Hepatocyte (in vitro differentiated cells): ENCODE measurements around the gene ELAC1. TPM values are rescaled to one million over a fixed set of nuclear protein-coding genes. Genes with fewer than 3 reads are reported as not detected.

Experiments
- DNase-seq: peaks from one replicate; pipeline ENCODE4 v3.0.0-alpha.2; 2016; ENCODE audit warnings: low spot score
- H2AFZ ChIP-seq: fragments of 200-600 bp; sonication (generic); 2 replicates; pipeline ENCODE4 v1.6.0; 2016; ENCODE audit warnings: antibody characterized with exemption, mild to moderate bottlenecking
- H3K27ac ChIP-seq: fragments of 200-600 bp; sonication (generic); 2 replicates; pipeline ENCODE4 v1.5.1; 2016; ENCODE audit warnings: mild to moderate bottlenecking
- H3K27me3 ChIP-seq: fragments of 200-600 bp; sonication (generic); 2 replicates; pipeline ENCODE4 v1.6.1; 2016
- H3K36me3 ChIP-seq: fragments of 200-600 bp; sonication (generic); replicated peaks from 2 replicates; pipeline ENCODE4 v1.5.1; 2016; ENCODE audit warnings: low read depth; ENCODE audit not compliant: insufficient read depth
- H3K4me1 ChIP-seq: fragments of 200-600 bp; sonication (generic); 2 replicates; pipeline ENCODE4 v1.5.1; 2016; ENCODE audit warnings: mild to moderate bottlenecking, moderate library complexity; ENCODE audit not compliant: insufficient read depth
- H3K4me2 ChIP-seq: fragments of 200-600 bp; sonication (generic); 2 replicates; pipeline ENCODE4 v1.6.0; 2016
- H3K4me3 ChIP-seq: fragments of 200-600 bp; sonication (generic); 2 replicates; pipeline ENCODE4 v1.5.1; 2016; ENCODE audit warnings: mild to moderate bottlenecking
- H3K79me2 ChIP-seq: fragments of 200-600 bp; sonication (generic); 2 replicates; pipeline ENCODE4 v1.6.0; 2017; ENCODE audit warnings: mild to moderate bottlenecking
- H3K9me2 ChIP-seq: fragments of 200-600 bp; sonication (generic); replicated peaks from 2 replicates; pipeline ENCODE4 v1.6.0; 2017; ENCODE audit warnings: mild to moderate bottlenecking; ENCODE audit not compliant: insufficient read depth
- H3K9me3 ChIP-seq: fragments of 200-600 bp; sonication (generic); 2 replicates; pipeline ENCODE4 v1.5.1; 2016; ENCODE audit warnings: low read depth, mild to moderate bottlenecking
- H4K20me1 ChIP-seq: fragments of 200-600 bp; sonication (generic); 2 replicates; pipeline ENCODE4 v1.6.0; 2016; ENCODE audit warnings: mild to moderate bottlenecking; ENCODE audit not compliant: insufficient read depth, poor library complexity, severe bottlenecking
- EZH2 ChIP-seq: fragments of 200-600 bp; sonication (generic); IDR thresholded peaks from 2 replicates; pipeline ENCODE4 v1.6.1; 2016; ENCODE audit warnings: antibody characterized with exemption, mild to moderate bottlenecking, borderline replicate concordance
- EZH2phosphoT487 ChIP-seq: fragments of 200-600 bp; sonication (generic); IDR thresholded peaks from one replicate; pipeline ENCODE4 v1.6.1; 2018; ENCODE audit warnings: antibody characterized with exemption, mild to moderate bottlenecking, low read depth, moderate library complexity; ENCODE audit not compliant: unreplicated experiment, severe bottlenecking
- WGBS: methylation state at CpG from one replicate; pipeline ENCODE4 v1.1.6; 2016; ENCODE audit warnings: low lambda C conversion rate; ENCODE audit errors: missing lambda C conversion rate; 5-methylcytosine and 5-hydroxymethylcytosine counted together
- polyA plus RNA-seq: library from polyadenylated mRNA; unstranded; fragments of >200 nt; fragmentation: Nextera tagmentation; extraction: Ambion mirVana; gene quantifications from 2 replicates; pipeline ENCODE4 v1.2.1, GENCODE V29; 2016
- total RNA-seq: library from RNA; depleted of rRNA; stranded (reverse); fragments of >200 nt; gene quantifications from 2 replicates; pipeline ENCODE4 v1.2.3, GENCODE V29; 2014
- TF ChIP-seq, protein P1 (sequence below): fragments of 200-600 bp; sonication (generic); IDR thresholded peaks from 2 replicates; pipeline ENCODE4 v1.5.1; 2016; ENCODE audit warnings: antibody characterized with exemption, mild to moderate bottlenecking; ENCODE audit not compliant: poor library complexity

Gene ELAC1, protein sequence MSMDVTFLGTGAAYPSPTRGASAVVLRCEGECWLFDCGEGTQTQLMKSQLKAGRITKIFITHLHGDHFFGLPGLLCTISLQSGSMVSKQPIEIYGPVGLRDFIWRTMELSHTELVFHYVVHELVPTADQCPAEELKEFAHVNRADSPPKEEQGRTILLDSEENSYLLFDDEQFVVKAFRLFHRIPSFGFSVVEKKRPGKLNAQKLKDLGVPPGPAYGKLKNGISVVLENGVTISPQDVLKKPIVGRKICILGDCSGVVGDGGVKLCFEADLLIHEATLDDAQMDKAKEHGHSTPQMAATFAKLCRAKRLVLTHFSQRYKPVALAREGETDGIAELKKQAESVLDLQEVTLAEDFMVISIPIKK
- total RNA-seq (5.7 and 9.4 TPM in 2 replicates), polyA plus RNA-seq (9.1 and 14.7 TPM in 2 replicates)

DNA sequence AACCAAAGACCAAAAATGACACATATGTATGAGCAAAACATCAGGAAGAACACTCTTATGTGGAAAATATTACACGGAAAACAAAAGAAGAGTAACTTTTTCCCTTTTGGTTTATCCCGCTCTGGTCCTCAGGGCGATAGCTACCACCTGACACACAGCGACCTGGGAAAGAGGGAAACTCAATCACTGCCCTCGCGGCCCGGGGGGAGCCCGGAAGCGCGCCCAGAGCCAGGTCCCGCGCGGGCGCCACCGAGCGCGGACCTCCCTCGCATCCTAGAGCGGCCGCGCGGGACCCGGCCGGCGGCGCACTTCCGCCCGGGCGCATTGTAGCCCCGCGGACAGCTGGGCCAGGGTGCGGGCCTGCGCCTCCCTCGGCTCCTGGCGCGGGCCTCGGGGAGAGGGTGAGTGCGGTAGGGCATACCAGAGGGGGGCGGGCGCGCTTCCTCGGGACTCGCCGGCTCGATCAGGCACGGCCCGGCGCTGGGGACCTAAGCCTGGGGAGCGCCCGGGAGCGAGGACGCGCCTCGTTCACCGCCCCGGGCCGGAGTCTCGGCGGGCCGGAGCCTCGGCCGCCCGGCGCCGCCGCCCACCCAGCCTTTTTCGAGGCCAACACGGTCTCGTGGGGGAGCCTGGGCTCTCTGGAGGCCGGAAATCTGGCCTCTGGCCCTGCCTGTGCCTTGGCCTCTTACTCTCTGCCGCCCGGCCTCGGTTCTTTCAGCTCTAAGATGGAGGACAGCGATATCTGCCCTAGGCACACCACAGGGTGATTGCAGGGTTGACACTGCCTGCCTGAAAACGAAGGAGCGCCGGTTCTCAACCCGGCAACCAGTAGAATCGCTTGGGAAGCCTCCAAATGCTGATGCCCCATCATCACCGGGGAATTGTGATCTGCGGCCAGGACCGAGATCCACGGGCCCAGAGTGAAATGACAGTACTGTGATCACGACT is at the start of gene ELAC1:
Gene ELAC1 (plus strand): TSS at position 327 of the 948 bp plus-strand sequence. CDS start 6,365 bp downstream, outside the sequence.
- no peaks in the 10 kb centered on the region for H3K9me2 ChIP-seq
- no peaks in the 10 kb centered on the region for H3K27me3 ChIP-seq
- no peak for TF ChIP-seq EZH2
- TF ChIP-seq, protein P1, sequence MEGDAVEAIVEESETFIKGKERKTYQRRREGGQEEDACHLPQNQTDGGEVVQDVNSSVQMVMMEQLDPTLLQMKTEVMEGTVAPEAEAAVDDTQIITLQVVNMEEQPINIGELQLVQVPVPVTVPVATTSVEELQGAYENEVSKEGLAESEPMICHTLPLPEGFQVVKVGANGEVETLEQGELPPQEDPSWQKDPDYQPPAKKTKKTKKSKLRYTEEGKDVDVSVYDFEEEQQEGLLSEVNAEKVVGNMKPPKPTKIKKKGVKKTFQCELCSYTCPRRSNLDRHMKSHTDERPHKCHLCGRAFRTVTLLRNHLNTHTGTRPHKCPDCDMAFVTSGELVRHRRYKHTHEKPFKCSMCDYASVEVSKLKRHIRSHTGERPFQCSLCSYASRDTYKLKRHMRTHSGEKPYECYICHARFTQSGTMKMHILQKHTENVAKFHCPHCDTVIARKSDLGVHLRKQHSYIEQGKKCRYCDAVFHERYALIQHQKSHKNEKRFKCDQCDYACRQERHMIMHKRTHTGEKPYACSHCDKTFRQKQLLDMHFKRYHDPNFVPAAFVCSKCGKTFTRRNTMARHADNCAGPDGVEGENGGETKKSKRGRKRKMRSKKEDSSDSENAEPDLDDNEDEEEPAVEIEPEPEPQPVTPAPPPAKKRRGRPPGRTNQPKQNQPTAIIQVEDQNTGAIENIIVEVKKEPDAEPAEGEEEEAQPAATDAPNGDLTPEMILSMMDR: no peak
- TF ChIP-seq EZH2phosphoT487: no peak
- H3K4me3 ChIP-seq: peak within 1 kb of the TSS; percentile 88
- H3K27ac ChIP-seq: peak within 1 kb of the TSS; percentile 100
- H3K9me3 ChIP-seq: no peaks in the 10 kb centered on the region
- no peaks in the 10 kb centered on the region for H3K36me3 ChIP-seq
- H2AFZ ChIP-seq: peak within 1 kb of the TSS; percentile 90
- H4K20me1 ChIP-seq: no peaks in the 10 kb centered on the region
- H3K79me2 ChIP-seq: peaks cover 20% of the 10 kb centered on the region
- WGBS: 1% methylated on average over 80 of the region's 84 CpGs
- peak; percentile 92 for DNase-seq
- peaks cover 11% of the 10 kb centered on the region for H3K4me1 ChIP-seq
- peak within 1 kb of the TSS; percentile 88 for H3K4me2 ChIP-seq

DNA sequence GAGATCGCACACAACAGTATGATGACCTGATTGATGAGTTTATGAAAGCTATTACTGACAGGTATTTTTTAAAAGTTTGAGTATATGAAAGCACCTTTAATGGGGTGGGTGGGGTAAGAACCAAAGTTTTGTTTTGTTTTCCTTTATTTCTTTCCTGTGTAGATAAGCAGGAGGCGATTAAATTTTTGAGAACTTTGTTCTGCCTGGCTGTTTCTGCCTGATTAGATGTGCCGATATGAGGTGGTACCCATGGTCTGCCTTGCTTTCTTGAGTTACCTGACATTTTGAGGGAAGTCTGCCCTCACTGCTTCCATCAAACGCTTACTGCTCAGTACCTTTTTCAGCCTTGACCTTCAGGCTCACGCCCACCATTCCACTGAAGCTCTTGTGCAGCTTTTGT is 49.7 kb upstream of the ELAC1 start:
- Histone ChIP-seq H3K79me2 (no peaks in the 10 kb centered on the region), H4K20me1 (no peaks in the 10 kb centered on the region), H3K9me2 (no peaks in the 10 kb centered on the region), H3K4me2 (no peak overlapping the region), H3K4me3 (no peak overlapping the region), H3K27ac (no peak overlapping the region), H2AFZ (no peak overlapping the region), H3K4me1 (no peaks in the 10 kb centered on the region), H3K27me3 (no peaks in the 10 kb centered on the region), H3K9me3 (no peaks in the 10 kb centered on the region), H3K36me3 (no peaks in the 10 kb centered on the region)
- TF ChIP-seq, protein P1: no peak
- TF ChIP-seq EZH2 (no peak), EZH2phosphoT487 (no peak)
- 94% methylated on average over 5 of the region's 5 CpGs for WGBS
- no peak for DNase-seq

DNA sequence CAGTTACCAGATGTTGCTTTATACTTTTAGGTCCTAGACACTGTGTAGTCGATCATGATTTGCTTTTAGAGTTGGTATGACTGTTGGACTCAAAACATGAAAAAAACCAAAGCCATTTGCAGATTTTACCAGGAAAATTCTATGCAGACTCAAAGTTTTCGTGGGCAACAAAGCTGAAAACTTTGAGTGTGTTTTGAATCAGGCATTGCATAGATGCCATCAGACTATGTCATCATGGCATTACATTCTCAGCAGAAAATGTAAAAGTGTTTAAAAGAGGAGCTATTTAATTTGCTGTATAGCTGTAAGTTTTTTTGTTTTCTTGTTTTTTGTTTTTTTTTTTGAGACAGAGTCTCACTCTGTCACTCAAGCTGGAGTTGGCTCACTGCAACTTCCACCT is 43.5 kb upstream of the ELAC1 start:
- 98% methylated on average over 2 of the region's 2 CpGs for WGBS
- no peak for DNase-seq

More for the DNA sequence above, 43.5 kb upstream of the ELAC1 start:
- Histone ChIP-seq H3K4me2 (no peak overlapping the region), H3K79me2 (no peaks in the 10 kb centered on the region), H3K9me2 (no peaks in the 10 kb centered on the region), H3K9me3 (peaks cover 12% of the 10 kb centered on the region), H2AFZ (no peak overlapping the region), H3K4me3 (no peak overlapping the region), H4K20me1 (no peaks in the 10 kb centered on the region), H3K27me3 (no peaks in the 10 kb centered on the region), H3K4me1 (no peaks in the 10 kb centered on the region), H3K36me3 (peaks cover 4% of the 10 kb centered on the region), H3K27ac (no peak overlapping the region)
- TF ChIP-seq, protein P1: no peak
- TF ChIP-seq EZH2phosphoT487: no peak
- no peak for TF ChIP-seq EZH2
